Measurements from ENCODE around the gene MXD1.

DNA sequence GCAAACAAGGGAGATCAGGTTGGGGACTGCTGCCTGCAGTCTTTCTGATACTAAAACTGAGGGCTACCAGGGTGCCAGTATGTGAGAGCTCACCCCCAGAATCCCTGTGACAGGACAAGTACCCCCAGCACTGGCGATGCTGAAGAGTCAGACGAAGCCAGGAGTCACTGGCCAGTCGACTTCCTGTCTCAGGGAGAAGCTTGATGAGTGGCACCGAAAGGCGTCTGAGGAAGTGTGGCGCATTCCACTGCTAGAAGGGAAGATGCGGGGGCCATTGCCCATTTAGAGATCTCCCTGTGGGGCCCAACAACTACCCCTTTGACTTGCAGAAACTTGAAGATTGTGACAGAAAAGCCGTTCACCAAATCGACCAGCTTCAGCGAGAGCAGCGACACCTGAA, 22.0 kb downstream of the MXD1 start:
- TF ChIP-seq, protein P1, sequence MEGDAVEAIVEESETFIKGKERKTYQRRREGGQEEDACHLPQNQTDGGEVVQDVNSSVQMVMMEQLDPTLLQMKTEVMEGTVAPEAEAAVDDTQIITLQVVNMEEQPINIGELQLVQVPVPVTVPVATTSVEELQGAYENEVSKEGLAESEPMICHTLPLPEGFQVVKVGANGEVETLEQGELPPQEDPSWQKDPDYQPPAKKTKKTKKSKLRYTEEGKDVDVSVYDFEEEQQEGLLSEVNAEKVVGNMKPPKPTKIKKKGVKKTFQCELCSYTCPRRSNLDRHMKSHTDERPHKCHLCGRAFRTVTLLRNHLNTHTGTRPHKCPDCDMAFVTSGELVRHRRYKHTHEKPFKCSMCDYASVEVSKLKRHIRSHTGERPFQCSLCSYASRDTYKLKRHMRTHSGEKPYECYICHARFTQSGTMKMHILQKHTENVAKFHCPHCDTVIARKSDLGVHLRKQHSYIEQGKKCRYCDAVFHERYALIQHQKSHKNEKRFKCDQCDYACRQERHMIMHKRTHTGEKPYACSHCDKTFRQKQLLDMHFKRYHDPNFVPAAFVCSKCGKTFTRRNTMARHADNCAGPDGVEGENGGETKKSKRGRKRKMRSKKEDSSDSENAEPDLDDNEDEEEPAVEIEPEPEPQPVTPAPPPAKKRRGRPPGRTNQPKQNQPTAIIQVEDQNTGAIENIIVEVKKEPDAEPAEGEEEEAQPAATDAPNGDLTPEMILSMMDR (IDR thresholded peaks at IDR 0.05): no peak
- TF ChIP-seq EZH2 (IDR thresholded peaks at IDR 0.05; ENCODE audit: borderline replicate concordance, insufficient read depth, low read depth, low read length, poor library complexity, severe bottlenecking): no peak
